Esophagus mucosa (tissue), 1 donor: ENCODE results near the gene TNXB. TPM values are rescaled to one million over a fixed set of nuclear protein-coding genes. Genes with fewer than 3 reads are reported as not detected.
"Not testable (repeated sequence)": the region's sequence is repeated elsewhere in the genome, so short reads cannot be mapped to it uniquely, and the experiment has no call there.

Experiments used
- ATAC-seq: fragments of 200-7000 bp; cut with Tn5 transposase; one replicate; pipeline ENCODE4 v1.9.1; 2020
- total RNA-seq: library from RNA; stranded (reverse); gene quantifications from one replicate; pipeline ENCODE4 v1.2.4, GENCODE V29; 2023
- donor health status: DM: yes; HTN: yes; CAD: no.

Gene TNXB
- total RNA-seq, 1 donor from 2014 or later = 7.6 TPM

DNA sequence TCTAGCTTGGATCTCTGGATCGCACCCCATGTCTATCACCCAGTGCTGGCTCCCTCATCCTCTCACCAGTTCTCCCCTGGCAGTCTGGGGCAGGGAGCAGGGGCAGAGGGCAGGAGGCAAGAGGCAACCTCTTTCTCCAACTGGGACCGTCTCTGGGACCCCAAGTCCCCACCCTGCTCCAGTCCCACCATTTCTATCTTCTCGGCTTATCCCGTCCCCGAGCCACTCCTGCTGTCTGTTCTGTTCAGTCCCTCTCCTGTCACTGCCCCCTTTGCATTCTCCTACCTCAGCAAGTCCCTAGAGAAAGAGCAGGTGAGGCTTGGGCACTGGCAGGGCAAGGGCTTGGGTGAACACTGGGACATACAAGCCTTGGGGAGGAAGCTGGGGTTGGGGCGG, 625 bp upstream of the TNXB start:
- peak; percentile 3 for ATAC-seq

DNA sequence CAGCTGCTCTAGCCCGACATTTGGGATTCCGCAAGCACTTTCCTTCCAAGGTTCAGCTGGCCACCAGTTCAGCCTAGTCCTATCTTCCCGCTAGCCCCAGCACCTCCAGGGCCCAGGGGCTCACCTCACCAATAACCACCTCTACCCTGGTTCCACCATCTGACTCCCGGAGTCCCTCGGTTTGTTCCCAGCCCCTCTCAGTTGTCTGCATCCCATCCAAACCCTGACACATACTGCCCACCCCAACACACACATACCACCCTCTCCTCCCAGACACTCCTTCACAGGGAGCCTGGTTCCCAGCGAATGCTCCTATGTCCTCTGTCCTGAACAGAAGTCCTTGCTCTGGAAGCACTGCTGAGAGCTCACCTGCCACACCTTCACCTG, 418 bp downstream of the TNXB start:
- ATAC-seq = peak; percentile 14

DNA sequence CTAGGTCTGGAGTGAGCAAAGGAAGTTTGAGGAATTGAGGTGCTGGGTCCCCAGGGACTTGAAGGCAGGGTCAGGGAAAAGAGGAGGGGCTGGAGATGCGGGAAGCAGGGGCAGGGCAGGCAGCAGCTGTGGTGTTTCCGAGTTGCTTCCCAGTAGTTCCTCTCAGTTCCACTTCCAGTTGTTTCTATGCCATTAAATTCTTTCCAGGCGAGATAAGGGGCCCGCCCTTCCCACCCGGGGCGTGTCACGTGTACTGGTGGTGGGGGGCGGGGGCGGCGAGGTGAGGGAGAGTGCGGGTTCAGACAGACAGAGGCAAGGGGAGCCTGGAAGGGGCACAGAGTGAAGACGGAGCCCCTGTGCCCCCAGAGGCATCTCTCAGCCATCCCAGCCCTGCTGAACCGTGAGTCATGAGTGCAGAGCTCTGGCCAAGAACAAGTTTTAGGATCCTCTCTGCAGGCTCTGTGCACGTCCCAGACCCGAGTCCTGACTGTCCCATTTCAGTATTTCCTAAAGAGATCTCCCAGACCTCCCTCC, 977 bp downstream of the TNXB start:
- ATAC-seq = peak; percentile 45

DNA sequence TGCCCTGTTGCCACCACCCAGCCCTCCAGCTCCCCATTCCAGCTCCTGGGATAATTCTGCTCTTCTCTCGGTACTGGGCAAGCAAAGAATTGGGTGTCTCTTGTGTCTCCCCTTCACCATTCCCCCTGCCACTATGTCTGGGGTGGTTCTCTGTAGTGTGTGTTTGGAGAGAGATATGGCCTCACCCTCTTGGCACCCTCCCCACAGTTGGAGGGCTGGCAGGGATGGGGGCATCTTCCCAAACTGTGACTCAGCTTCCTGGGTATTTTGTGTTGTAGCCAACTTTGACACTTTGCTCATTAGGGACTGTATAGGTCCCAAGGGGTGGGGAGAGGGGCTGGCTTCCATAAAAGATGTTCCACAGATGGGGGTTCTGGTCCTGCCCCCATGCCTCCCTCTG, 1.7 kb downstream of the TNXB start:
- ATAC-seq = no peak

DNA sequence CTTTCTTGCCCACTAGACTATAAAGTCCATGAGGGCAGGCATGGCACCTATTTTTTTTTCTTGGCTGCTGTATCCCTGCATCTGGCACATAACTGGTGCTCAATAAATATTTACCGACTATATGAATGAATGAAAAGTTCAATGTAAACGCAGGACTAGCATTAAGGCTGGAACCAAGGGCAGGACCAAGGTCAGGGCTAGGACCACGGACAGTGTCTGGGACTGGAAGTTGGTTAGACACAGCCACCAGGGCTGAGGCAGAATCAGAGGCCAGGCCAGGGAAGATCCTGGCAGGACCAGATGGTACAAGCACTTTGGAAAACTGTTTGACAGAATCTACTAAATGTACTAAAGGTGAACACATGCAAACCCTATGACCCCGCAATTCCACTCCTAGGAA, 3.7 kb downstream of the TNXB start:
- ATAC-seq = no peak

DNA sequence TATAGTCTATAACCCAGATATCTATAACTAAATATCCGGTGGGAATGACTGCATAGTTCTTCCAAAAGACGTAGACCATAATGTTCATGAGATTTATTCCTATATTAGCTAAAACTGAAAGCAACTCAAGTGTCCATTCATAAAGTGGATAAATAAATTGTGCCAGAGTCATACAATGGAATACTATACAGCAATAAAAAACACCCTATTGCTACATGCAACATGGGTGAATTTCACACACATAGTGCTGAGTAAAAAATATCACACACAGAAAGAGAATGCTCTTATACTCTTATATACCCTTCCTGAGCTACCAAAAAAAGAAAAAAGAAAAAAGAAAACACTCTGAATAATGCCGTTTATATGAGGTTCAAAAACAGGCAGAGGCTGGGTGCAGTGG, 6.9 kb downstream of the TNXB start:
- ATAC-seq = no peak

DNA sequence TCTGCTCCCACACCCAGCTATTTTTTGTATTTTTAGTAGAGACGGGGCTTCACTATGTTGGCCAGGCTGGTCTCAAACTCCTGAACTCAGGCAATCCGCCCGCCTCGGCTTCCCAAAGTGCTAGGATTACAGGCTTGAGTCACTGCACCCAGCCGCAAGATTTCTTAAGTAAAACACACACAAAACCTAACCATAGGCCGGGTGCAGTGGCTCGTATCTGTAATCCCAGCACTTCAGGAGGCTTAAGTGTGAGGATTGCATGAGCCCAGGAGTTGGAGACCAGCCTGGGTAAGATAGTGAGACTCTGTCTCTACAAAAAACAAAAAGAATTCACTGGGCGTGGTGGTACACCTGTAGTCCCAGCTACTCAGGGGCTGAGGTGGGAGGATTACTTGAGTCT, 8.9 kb downstream of the TNXB start:
- ATAC-seq = not testable (repeated sequence)

DNA sequence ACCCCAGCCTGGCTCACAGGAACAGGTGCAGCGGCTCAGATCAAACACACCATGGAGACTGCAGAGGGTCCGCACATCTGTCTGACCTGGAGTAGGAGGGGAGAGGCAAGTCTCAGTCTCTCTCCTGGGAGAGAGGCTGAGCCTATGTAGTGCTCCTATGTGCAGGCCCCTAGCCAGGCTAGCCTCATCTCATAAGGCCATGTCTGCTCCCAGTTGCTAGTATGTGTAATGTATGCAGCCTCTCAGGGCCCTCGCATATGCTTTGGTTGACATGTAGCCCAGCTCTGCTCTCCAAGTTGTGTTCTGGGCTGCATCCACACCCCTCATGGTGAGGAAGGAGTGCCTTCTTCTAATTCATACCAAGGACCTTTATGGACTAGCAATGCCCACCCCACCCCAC, 11.8 kb downstream of the TNXB start:
- ATAC-seq = peak; percentile 7

DNA sequence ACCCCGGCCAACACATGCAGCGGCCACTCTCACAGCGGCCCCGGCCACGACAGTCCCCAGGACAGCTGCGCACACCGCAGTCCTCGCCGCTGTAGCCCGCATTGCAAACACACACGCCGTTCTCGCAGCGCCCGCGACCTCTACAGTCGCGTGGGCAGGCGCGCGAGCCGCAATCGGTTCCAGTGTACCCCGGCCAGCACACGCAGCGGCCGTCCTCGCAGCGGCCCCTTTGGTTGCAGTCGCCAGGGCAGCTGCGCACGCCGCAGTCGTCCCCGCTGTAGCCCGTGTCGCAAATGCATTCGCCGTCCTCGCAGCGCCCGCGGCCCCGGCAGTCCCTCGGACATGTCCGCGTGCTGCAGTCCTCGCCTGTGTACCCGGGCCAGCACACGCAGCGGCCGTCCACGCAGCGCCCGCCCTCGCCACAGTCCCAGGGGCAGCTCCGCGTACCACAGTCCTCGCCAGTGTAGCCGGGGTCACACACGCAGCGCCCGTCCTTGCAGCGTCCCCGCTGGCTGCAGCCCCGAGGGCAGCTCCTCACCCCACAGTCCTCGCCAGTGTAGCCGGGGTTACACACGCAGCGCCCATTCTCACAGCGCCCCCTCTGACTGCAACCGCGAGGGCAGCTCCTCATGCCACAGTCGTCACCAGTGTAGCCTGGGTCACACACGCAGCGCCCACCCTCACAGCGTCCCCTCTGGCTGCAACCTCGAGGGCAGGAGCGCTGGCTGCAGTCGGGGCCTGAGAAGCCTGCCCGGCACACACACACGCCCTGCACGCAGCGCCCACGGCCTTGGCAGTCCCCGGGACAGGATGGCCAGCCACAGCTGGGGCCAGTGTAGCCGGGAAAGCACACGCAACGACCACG, 12.5 kb downstream of the TNXB start:
- peak; percentile 35 for ATAC-seq

DNA sequence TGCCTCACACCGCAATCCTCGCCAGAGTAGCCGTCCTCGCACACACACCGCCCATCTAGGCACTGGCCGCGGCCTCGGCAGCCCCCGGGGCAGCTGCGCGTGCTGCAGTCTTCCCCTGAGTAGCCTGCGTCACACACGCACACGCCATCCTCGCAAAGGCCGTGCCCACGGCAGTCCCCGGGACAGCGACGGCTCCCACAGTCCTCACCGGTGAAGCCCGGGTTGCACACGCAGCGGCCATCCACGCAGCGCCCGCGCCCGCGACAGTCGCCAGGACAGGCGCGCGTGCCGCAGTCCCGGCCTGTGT, 13.1 kb downstream of the TNXB start:
- peak; percentile 35 for ATAC-seq

DNA sequence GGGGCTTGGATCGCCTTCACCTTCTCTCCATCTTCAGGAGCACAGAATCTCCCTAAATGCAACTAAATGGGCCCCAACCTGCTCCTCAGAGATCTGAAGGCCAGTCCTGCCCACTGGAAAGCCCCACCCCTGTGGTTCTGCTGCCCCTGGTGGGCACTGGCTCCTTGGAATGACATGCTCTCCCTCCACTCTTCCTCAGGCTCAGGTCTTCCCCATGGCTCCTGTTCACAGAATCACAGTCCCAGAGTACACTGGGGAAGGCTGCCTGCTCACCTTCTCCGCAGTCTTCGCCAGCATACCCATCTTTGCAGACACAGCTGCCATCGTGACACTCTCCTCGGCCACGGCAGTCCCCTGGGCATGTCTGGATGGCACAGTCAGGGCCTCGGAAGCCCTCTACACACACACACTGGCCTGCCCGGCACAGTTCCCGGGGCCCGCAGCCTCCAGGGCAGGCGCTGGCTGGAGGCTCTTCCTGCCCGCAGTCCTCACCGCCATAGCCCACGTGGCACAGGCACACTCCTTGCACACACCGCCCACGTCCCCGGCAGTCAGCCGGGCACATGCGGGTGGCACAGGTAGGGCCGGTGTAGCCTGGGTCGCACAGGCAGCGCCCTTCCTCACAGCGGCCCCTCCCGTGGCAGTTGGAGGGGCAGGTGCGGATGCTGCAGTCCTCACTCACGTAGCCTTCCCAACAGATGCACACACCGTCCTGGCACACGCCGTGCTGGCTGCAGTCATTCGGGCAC, 13.6 kb downstream of the TNXB start:
- peak; percentile 49 for ATAC-seq

DNA sequence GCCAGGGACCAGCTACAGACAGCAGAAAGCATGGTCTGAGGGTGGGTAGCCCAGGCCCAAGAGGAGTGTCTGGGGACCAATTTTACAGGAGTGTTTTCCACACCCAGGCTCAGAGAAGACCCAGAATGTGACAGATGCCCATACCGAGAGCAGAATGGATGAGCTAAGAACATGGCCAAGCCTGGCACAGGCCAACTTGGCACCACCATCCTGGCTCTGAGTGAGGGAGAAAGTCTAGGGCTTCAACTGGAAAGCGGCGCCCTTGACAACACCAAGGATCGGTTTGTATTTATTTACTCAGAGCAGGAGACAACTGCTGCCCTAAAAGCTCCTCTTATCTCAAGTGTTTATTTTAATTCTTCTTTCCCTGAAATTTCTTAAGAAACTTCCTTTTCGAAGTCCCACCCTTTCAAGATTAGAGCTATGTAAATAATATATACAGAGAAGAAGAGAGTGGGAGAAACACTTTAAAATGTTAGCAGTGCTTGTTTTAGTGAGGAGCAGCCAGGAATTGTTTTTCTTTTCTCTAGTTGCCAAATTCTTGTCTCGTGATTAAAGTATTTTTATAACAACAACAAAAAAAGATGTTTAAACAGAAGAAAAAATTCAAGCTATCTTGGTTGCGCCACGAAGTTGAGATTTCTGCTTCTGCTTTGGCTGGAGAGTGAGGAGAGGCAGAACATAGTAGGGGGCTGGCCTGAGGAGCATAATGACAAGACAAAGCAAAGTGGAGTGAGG, 16.2 kb downstream of the TNXB start:
- ATAC-seq = no peak

DNA sequence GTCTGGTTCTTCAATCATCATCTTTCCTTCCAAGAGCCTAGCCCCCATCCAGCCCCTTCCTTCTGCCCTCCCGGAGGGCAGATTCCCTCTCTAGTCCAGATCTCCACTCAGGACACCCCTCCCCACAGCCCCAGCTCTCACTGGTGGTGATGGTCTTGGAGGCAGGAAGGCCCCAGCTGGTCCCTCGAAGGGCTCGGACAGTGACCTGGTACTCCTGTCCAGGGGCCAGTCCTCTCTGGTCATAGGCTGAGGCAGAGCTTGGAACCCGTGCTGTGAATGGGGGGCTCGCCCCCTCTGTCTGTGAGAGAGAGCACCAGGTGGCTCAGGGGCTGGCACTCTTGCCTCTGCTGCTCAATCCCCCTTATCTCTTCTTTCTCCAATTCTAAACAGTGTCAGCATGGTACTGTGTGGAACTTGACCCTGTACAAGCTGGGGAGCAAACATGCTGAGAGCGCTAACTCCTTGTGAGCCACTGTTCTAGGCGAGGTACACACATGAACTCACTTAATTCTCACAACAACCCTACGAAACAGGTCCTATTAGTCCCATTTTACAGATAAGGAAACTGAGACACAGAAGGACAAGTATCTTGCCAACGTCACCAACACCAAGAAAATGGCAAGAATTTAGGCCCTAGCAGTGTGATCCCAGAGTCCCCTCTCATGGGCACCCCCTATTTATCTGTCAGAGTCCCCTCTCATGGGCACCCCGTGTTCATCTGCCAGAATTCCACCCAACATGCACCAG, 19.9 kb downstream of the TNXB start:
- ATAC-seq = no peak

DNA sequence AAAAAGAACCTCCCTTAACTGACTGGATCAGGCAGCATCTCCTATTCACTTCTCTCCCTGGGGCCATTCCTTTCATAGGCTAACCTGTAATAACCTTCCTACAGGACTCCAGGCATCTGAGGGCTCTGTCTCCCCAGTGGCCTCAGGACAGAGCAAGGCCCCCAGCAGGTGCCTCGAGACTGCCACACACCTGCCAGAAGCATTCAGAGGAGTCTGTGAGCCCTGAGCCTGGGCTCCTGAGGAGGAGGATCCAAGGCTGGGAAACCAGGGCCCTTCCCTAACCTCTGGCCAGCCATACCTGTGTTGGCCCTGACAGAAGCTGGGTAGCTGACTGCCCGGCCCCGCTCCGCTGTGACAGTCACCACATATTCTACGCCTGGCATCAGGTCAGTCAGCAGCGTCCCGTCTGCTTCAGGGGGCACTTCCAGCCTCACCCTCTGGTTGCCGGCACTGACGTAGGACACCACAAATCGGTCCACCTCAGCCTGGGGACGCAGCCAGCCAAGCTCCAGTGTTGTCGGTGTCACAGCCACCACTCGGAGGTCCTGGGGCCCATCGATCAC, 20.6 kb downstream of the TNXB start:
- ATAC-seq = no peak

DNA sequence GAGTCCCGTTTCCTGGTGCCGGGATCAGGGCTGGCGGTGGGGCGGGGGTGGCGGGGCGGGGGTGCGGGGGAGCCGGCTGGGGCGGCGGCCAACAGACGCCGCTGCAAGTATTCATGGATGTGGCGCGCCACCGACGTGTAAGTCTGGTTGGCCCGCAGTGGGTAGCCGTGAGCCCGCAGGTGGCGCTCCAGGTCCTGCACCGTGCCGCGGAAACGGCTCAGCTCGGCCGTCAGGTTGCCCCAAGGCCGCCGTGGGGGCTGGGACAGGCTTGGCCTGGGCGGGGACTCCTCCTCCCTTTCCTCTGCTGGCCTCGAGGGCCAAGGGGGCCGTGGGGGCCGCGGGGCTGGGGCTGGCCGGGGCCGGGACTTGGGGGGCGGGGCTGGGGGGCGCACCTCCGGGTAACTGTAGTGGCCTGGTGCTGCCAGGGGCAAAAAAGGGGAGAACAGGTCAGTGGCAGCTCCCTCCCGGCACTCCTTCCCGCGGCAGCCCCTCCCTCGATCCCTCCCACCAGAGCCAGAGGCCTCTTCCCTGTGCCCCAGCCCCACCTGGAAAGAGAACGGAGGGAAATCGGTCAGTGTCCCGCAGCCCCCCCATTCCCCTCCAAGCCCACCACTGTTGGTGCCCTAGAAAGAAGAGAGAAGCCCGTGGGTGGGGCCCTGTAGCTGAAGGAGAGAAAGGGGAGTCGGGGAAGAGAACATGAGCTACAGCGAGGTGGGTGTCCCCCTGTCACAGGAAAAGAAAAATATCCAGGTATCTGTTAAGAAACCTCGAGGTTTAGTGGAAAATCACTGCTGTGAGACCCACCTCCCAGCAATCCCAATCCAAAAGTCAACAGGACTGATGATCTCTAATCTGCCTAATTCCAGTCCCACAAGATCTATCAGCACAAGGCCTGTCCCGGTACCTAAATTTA, 21.3 kb downstream of the TNXB start:
- peak; percentile 79 for ATAC-seq

DNA sequence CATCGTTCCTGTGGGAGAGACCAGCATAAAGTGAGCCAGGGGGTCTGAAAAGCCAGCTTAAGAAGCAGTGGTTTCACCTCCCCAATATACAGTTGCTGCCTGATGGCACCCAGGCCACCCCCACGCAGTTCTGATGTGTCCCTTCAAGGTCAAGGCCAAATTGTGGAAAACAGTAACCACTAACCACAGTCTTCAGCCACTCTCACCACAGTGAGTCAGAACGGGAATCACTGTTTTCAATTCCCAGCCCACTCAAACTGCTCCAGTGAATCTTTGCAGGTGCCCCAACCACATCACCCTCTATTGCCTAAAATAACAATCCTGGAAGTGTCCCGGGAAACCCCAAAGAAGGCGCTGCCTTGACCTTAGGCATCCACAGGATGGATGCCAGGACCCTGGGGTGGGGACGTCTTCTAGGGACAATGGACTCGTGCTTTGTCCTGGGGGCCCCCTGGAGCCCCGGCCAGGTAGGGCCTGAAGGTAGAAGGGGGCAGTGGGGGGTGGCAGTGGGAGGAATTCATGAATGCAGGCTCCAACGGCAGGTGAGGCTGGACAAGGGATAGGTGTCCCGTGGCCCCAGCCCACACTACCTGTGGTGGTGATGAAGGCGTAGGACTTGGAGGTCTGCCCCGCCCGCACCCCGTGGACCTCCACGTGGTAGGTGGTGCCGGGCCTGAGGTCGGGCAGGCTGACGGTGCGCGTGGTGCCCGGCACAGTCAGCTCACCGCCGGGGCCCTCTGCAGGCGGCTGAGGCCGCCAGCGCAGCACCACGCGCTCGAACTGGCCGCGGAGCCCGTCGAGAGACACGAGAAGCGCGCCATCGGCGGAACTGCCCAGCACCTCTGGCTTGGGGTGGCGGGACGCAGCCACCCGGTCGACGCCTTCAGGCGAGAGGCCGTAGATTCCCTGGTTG, 22.2 kb downstream of the TNXB start:
- ATAC-seq = peak; percentile 46

DNA sequence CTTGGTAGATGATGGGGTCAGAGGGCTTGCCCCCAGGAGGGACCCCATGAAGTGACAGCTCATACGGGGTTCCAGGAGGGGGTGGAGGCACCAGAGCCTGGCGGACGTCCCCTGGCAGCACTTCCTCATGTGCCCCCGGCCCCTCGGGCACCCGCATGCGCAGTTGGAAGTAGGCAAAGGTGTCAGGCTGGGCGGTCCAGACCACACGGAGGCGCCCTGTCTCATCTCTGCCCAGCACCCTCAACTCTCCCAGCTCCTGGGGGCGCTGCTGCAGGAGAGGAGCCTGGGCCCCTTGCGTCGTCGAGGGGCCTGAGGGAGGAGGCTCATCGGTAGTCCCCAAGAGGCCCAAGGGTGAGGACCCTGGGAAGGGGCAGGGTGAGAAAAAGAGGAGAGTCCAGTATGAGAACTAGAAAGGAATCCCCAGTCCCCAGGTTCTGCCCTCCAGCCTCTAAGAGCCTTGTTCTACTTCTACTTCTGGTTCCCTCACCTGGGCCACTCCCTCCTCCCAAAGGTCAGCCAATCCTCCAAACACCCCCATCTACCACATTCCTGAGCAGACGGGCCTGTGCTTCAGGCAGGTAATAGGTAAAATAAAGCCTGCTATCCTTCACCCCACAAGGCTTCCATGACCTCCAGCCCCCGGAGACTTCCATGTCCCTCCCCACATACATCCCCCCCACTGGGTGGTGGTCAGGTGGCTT, 23.2 kb downstream of the TNXB start:
- ATAC-seq = no peak

DNA sequence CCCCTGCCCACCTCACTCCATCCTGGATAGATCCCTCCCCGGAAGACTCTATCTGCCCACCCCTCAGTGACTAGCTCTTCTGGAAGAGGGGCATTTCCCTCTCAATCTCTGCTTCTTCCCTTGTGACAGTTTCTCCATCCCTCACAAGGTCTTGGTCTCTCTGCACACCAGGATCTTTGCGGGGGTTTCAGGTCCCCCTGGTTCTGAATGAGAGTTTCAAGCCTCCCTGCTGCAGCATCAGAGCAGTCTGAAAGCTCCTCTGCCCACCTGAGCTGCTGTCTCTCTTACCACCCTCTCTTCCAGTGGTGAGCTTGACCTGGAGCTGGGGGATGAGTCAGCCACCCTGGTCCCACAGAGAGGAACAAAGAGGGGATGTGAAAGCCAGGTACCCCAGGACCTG, 24.4 kb downstream of the TNXB start:
- ATAC-seq = no peak
